Neural cell (in vitro differentiated cells): ENCODE results near the gene ZC3H7A.

Experiments used
- EZH2 ChIP-seq: fragments of 200-600, 300-800 bp; shearing (Covaris generic), sonication (generic); IDR thresholded peaks from 2 replicates; pipeline ENCODE4 v1.6.1; 2014; ENCODE audit warnings: antibody characterized with exemption, low read length, borderline replicate concordance, mild to moderate bottlenecking; ENCODE audit not compliant: insufficient read depth, poor library complexity, severe bottlenecking
- POLR2AphosphoS5 ChIP-seq: IDR thresholded peaks from 2 replicates; pipeline ENCODE4 v1.6.1; 2012
- RAD21 ChIP-seq: fragments of 450-650 bp; conservative IDR thresholded peaks from 2 replicates; pipeline ENCODE4 v1.6.1; 2014; ENCODE audit warnings: antibody characterized with exemption, mild to moderate bottlenecking, moderate library complexity
- TF ChIP-seq, protein P1 (sequence below): fragments of 450-650 bp; IDR thresholded peaks from 2 replicates; pipeline ENCODE4 v1.5.1; 2014; ENCODE audit warnings: antibody characterized with exemption, mild to moderate bottlenecking, moderate library complexity; ENCODE audit not compliant: poor library complexity, severe bottlenecking

GRCh38 chr16:11781773-11782172 lies 15.3 kb downstream of the ZC3H7A start:
- TF ChIP-seq, protein P1, sequence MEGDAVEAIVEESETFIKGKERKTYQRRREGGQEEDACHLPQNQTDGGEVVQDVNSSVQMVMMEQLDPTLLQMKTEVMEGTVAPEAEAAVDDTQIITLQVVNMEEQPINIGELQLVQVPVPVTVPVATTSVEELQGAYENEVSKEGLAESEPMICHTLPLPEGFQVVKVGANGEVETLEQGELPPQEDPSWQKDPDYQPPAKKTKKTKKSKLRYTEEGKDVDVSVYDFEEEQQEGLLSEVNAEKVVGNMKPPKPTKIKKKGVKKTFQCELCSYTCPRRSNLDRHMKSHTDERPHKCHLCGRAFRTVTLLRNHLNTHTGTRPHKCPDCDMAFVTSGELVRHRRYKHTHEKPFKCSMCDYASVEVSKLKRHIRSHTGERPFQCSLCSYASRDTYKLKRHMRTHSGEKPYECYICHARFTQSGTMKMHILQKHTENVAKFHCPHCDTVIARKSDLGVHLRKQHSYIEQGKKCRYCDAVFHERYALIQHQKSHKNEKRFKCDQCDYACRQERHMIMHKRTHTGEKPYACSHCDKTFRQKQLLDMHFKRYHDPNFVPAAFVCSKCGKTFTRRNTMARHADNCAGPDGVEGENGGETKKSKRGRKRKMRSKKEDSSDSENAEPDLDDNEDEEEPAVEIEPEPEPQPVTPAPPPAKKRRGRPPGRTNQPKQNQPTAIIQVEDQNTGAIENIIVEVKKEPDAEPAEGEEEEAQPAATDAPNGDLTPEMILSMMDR, result no peak
- TF ChIP-seq EZH2 (no peak), RAD21 (no peak), POLR2AphosphoS5 (no peak)
